GM21447 (cell line): ENCODE results near the gene MYO18A.

Source experiments
- ATAC-seq: cut with Tn5 transposase; IDR thresholded peaks from one replicate; pipeline ENCODE4 v1.9.1; 2021; ENCODE audit not compliant: unreplicated experiment

Gene MYO18A

GRCh38 chr17:29038085-29038795 lies 142.0 kb downstream of the MYO18A start:
- ATAC-seq: no peak

- ATAC-seq: no peak
Observed at GRCh38 chr17:29037739-29038084, 142.5 kb downstream of the MYO18A start.

DNA sequence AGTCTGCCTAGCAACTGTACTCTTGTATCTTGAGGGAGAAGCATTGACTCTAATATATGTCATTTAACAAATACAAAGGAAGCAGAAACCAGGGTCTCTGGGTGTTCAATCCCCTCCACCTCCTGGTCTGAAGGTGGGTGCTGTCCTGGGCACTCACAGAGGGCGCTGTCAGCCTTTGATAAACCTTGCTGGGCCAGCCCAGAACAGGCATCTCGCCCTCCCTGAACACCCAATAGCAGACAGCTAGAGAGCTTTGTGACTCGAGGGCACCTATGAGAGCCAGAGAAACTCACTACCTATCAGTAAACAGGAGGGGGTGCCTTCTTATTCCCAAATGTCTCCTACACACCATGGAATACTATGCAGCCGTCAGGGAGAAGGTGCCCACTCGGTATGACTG lies 143.6 kb downstream of the MYO18A start:
- ATAC-seq: no peak

GRCh38 chr17:29034510-29034909 lies 145.7 kb downstream of the MYO18A start:
- no peak for ATAC-seq

DNA sequence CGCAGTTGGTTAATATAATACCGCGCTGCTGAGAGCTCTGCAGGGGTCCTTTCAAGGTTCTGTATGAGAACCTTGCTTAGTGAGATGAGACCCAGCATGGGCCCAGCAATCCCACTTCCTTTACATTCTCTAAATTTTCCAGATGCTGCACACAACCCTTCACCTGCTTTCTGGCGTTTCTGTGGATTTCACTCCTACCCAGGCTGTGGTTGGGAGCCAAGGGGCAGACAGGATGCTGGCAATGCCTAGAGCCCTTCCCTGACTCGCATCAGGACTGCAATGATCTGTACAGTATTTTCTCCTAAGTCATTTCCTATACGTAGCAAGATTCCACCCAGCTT lies 147.4 kb downstream of the MYO18A start:
- ATAC-seq: no peak

- ATAC-seq: no peak
Observed at GRCh38 chr17:29032013-29032856, 148.0 kb downstream of the MYO18A start.

DNA sequence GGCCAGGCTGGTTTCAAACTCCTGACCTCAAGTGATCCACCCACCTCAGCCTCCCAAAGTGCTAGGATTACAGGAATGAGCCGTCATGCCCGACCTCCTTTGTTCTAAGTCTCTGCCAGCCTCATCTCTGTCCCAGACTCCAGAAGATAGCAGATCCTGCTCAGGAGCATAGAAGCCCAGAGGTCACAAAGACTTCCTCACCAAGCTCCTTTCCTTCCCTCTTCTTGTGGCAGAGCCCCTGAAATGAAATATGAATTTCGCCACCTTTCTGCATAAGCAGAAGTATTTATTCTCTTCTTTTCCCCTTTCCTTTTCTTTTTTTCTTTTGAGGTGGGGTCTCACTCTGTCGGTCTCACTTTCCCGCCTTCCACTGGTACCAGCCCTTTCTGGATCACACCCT lies 148.7 kb downstream of the MYO18A start:
- ATAC-seq: no peak

DNA sequence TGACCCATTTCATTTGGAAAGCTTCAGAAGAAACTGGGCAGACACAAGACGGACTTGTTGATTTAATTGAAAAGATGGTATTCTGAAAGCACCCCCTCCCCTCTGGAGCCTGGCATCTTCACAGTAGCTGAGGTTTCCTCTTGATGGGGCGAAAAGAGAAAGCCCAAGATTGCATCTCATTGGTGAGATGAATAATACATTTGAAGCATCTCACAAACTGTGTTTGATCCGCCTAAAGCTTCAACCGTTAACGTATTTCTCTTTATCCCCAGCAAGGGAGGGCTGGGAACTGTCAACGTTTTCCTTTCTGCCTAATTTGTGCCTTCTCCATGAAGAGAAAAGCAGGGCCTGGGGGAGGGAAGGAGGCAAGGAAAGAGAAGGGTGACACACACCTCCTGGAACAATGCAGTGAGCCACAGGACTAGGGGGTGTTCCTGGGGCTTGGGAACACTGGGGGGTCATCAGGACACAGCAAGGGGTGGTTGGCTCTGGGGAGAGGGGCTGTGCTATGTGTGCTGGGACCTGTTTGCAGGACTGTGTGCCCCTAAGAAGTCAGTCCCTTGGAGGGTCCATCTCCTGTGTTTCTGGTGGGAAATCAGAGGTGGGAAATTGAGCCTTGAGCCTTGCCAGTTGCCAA lies 155.8 kb downstream of the MYO18A start:
- no peak for ATAC-seq

DNA sequence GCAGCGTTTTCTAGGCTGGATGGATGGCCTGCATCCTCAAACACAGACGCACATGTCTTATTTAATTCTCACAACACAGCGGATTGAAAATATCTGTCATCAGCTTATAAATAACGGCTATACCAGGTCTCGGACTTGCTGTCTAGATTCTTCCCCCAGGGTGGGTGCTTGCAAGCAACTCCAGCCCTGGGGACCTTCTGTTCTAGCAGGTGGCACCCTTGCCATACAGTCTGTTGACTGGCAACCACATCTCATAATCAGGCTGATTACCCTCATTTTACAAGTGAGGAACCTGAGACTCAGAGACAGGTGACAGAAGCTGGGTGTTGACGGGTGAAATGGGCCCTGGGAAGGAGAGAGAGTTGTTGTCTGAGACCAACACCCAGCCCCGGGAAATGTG lies 158.1 kb downstream of the MYO18A start:
- no peak for ATAC-seq

DNA sequence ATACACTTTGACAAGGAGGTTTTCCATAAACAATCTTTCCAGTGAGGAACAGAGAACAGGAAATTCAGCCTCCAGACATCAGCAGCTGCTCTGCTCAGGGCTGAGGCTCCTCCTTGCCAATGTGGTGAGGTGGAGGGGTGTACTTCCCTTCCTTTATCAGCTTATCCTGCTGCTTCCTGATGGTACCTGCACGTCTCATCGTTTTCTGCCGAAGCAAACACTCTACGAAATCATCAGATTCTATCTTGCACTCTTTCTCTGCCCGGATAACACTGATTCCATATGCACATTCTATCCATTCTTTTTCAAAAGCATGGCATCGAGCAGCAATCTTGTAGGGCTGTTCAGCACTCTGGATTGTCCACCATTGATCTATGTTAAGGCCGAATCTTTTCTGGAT lies 159.0 kb downstream of the MYO18A start:
- ATAC-seq: no peak
